NCI-H1930 (cell line): ENCODE results near the gene CRACDL.

ENCODE experiments used
- DNase-seq, 2 experiments: peaks; one replicate each; lab custom pipeline; 2025; lab: John Stamatoyannopoulos, UW

CRACDL gene

DNA sequence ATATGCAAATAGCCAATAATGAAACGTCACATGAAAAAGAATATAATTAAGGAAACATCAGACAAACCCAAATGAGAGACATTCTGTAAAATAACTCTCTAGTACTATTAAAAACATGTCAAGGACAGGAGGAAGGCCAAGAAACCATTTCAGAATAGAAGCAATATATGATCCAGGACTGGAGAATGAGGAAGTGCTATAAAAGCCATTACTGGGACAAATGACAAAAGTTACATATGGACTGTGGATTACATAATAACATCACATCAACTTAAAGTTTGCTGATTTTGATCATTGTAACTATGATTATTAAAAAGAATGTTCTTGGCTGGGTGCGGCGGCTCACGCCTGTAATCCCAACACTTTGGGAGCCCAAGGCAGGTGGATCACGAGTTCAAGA lies 81.3 kb downstream of the CRACDL start:
- DNase-seq = no peak

DNA sequence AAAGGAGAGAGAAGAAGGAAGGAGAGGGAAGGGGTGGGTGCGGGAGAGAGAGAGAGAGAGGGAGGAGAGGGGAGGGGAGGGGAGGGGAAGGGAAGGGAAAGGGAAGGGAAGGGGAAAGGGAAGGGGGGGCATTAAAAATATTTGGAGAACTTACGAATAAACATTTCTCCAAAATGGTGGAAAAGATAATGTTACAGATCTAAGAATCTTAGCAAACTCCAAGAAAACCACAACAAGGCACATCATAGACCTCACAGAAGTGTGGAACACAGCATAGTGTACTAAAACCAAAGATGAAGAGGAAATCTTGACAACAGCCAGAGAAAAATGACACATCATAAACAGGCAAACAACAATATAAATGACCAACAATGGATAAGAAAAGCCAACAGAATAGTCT lies 83.1 kb downstream of the CRACDL start:
- no peak for DNase-seq

DNA sequence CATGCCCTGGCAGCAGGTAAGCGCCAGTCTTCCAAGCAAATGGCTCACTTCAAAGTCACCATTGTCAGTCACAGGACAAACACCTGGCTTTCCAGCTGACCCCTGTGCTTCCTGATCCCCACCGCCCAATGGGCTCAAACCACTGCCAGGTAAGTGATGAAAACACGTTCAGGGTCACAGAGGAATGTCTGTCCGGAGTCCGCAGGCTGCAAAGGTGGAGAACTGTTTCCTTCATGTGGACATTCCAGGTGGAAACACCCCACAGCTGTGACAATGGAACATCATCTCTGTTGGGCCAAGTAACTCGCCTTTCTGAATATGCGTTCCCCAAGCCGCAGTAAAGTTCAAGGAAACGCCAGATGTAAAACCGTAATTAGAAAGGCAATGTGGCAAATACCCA lies 86.0 kb downstream of the CRACDL start:
- no peak for DNase-seq

DNA sequence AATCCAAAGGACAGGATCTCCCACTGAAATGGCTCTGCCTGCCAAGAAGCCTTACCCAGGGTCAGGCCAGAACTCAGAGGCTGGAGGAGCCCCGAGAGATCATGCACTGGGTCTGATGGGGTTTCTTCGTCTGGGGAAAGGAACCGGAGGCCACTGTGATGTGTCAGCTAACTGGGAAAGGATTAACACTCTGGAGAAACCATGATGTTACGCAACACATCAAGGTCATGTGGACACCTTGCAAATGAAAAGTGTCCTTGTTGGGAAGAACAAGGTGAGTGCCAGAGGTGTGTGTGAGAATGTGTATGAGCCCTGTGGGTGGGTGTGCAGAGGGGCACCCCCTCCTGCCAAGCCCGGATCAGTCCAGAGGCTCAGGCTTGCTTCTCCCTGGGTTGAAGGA lies 86.9 kb downstream of the CRACDL start:
- no peak for DNase-seq

DNA sequence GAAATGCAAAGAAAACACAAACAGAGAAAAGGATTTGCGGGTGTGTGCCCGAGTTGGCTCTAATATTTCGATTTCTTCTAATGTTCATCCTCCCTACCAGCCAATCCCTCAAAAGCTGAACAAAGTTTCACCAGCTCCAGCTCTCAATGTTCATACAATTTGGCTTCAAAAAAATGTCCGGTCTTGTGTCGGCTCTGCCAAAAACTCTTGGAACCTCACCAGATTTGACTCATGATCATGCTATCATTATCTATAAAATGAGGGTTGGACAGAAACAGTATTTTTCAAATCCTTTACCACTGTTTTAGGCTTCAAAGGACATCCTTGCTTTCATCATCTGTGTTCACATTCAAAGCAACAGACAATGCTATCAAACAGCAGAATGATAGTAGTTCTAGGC lies 88.2 kb downstream of the CRACDL start:
- DNase-seq = no peak

DNA sequence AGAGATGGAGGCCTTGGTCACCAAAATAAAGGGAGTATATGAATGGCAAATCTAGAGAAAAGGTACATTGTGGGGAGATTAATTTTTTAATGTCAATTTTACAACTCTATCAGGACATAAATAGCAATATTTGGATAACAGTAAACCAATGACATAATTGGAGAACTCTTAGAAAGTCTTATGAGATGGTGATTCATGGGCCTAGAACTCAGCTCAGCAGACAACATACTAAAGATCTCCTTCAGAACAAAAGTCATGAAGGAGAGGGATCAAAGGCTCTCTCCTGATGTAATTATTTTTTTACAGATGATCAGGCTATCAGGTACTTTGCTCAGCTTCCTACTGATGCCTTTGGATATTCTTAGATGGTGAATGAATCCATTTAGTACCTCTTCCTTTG lies 90.0 kb downstream of the CRACDL start:
- DNase-seq = no peak

DNA sequence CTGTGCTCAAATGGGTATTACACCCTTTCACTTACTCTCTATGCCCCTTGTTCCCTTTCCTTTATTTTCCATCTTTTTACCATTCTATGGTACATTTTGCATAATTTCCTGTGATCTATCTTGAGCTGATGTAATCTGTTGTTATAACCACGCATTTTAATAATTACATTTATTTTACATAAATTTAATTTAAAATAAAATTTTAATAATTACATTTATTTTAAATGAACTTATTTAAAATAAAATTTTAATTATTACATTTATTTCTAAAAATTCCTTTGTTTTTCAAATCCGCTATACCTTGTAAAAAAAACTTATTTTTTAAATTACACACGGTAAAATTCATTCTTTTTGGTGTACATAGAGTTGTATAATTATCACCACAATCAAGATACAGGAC lies 93.9 kb downstream of the CRACDL start:
- no peak for DNase-seq

DNA sequence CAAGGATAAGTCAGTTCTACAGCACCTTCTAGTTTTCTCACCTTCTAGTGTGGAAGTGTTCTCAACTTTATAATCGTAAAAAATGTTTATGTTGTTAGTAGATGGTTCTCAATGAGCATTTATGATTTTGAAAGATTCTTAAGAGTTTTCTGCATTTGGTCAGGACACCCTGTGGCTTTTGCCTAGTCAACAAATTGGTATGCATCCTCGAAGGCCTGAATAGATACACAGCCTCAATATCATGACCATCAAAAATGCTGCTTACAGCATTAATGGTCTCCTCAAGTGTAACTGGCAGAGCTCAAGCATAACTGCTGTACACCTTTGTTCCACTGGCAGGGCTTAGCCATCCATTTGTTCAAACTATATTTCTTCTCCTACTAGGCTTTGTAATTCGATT lies 96.7 kb downstream of the CRACDL start:
- no peak for DNase-seq

DNA sequence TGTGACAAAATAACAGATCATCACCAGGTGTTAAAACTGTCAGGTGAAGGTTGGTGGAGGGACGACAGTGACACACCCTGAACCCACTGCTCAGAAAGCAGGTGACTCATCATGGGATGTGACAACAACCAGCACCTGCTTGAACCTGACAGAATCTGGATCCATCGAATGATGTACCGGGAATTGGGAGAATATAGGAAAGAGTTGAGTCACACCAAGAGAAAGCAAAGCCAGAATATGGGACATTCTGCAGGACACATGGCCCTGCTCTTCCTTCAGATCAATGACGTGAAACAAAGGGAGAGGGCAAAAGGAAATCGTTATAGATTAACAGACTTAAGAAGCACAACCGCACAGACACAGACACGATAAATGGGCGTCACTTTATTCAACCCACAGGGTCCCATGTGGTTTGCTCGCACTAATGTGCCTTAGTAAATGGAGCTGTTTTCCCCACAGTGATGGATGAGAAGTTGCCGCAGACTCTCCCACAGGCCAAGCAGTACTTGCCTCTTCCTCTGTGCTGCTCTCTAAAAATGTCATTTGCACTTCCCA lies 100.1 kb downstream of the CRACDL start:
- no peak for DNase-seq

DNA sequence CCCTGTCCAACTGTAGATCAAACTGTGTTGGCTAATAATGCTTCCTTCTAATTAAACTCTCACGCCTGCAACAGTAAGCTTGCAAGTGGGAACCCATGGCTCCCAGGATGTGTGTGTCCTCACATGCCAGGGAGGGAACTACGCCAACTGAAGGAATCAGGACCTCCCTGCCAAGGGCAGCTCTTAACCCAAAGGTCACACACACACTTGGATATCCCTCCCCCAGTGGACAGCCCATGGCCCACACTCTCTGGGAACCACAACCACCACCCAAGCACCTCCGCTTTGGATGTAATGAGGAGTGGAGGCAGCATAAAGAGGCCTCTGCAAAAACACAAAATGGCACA lies 102.1 kb downstream of the CRACDL start:
- no peak for DNase-seq

DNA sequence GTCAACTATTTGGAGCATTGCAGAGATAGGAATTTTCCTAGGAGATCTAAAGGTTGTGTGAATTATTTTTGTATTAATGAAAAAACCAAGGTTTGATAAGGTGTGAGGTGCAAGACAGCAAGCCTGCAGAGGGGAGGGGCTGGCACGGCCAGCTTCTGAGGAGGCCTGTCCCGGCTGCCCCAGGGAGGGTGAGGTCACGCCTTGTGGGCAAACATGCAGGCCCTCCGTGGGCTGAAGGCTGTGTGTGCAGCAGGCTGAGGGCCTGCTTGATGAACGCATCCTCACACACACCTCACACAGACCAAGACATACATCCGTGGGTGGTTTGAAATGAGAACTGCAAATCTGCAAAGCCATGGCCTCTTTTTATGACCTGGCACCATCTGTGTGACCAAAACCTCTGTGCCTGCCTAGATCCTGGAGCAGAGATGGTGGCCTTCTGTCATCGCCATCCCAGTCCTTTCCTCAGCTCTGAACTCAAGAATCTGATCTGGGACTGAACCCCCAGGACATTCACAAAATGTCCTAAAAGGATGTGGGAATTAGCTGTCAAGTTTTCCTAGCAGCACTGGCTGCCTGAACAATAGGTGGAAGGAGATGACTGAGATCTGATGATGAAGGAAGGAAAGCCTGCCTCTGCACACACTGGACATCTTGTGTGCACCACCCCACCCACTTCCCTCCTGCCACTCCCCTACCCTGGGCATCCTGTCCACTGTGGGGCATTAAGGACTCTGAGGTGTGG lies 102.7 kb downstream of the CRACDL start:
- DNase-seq = no peak

DNA sequence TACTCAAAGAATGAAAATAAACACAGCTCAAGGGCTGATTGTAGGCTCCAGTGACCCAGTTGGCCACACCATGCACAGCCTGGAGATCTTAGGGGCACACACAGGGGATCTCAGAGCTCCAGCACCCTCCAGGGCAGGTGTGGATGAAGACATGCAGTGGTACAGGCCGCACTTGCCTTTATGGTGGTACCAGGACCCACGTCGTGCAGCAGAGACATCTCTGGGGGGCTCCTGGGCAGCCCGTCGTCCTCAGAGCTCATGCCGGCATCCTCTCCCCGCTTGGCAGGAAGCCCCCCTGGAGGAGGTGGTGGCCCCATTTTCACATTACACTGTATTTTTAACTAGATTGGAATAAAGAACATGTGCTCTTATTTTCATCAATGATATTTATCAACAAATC lies 103.9 kb downstream of the CRACDL start:
- no peak for DNase-seq

DNA sequence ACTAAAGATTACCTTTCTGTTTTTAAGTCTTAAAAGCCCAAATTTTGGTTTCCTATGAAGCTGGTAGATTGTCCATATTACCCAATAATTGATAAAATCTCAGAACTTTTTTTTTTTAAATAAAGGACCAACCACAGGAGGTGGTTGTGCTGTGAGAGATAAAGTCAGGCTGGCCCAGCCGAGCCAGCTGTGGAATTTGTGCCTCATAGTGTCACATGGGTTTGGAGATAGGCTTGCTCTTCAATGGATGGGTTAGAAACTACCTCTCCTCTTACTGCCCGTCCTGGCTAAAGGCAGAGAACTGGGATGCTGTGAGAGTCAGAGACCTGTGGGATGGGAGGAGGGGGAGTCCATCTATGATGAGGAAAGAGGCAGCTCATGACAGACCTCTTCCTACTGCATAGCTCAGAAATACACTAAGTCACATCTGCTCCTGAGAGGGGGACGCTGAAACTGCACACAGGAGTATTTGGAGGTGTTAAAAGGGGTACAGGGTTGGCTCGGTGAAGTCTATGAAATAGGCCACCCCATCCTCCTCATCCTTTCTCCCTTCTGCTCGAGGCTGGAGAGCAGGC lies 105.4 kb downstream of the CRACDL start:
- DNase-seq = no peak

DNA sequence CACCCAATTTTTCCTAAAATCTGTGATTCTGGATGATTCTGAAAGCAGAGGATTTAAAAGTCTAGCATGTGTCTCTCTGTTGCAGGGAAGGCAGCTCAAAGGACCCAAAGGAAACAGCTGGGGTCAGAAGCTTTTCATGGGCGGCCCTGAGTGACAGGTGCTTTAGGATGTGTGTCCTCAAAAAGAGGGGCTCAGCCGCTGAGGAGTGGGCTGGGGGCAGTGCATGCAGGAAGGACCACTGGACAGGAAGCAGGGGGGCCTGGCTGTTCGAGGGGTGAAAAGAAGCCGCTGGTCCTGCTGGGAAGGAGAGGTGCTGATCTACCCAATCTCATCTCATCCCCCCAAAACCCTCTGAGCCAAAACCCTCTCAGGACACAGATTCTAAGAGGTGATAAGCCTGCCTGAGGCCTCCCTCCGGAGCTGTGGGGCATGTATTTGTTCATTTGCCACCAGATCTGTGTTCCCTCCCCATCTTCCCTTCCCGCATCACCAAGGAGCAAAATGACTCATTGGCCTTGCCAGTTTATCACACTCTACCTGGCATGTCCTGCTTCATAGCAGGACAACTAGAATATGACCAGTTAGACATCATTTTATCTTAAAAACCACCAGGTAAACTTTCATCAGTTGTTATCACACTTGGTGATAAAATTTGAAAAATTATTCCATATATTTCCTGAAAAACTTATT lies 106.3 kb downstream of the CRACDL start:
- no peak for DNase-seq

DNA sequence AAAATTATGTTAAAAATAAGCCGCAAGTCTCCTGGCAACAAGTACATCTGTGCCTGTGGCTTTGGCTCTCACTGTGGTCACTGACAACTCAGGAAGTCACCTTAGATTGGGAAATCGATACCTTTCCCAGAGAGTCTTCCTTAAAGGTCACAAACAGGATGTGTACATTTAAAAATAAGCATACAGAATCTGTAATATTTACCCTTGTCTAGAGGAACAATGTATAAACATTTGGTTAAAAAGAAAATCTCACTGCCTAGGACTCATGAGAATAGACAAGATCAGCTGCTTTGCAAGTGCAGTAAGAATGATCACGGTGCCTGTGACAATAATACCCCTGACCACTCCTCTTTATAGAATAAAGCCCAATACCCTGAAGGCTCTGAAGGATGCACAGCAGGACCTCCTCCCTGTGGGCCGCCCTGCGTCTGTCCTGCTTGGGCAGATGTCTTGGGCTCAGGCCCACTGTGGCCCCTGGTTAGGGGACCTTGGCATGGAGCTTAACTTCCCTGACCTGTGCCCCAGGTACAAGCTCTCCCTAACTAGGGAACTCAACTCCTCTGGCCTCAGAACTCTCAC lies 107.1 kb downstream of the CRACDL start:
- no peak for DNase-seq

DNA sequence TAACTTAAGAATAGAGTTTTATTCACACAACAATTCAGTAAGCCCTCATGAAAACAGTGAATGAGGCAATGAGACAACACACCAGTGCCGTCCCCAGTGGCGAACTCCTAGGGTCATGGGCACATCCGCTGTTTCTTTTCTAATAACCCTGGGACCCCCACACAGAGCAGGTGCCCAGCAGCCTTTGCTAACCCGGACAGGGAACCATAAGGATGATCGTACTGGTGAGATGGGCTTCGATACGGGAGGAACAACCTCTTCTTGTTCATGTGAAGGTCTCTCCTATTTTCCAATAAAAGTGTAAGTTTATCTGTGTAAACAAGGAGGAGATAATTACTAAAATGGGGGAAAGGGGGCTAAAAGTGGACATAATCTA lies 107.7 kb downstream of the CRACDL start:
- no peak for DNase-seq

DNA sequence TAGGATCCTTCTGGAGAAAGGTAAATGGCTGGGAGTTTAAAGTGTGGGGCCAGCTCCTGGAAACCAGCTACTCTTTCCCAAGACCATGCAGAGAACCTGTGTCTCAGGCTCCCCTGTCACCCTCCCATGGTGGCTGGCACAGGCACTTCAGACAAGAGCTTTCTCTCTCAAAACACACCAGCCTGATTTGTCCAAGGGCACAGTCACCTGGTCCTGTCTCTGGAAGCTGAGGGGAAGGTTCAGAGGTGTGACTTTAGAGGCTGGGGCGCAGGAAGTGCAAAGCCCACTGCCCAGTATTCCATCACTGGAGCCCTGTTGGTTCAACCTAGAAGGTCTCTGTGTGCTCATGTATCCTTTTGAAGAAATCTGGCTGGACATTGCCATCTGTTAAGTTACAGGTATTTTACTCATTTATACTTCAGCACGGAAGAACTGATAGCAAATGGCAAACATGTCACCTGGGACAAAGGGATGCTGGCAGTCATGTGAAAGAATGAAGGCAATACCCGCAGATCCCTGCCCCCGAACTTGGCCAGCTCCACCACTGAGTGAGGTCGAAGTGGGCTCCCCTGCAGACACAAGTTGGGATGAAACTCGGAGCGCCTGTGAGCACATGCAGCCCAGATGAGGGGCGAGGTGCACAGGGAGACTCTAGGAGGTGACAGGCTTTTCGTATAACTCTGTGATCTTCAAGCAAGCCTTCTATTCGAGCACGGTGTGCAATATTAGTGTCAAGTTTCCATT lies 108.2 kb downstream of the CRACDL start:
- DNase-seq = no peak

DNA sequence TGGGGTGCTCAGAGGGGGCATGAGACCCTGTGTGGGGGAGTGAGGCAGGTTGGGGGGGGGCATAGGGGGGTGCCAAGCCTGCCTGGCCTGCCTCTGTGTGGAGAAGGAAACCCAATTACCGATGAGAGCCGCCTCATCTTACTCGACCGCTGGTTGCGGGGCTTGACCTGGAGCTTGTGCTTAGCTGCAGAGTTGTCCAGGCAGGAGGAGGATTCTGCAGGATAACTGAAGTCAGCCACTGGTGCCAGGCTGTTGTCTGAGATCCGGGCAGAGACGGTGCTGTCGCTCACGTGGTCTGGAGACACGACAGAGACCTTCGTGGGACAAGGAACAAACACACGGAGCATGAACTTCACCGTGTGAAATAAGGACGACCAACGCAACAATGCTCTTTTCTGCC lies 109.2 kb downstream of the CRACDL start:
- DNase-seq = no peak

DNA sequence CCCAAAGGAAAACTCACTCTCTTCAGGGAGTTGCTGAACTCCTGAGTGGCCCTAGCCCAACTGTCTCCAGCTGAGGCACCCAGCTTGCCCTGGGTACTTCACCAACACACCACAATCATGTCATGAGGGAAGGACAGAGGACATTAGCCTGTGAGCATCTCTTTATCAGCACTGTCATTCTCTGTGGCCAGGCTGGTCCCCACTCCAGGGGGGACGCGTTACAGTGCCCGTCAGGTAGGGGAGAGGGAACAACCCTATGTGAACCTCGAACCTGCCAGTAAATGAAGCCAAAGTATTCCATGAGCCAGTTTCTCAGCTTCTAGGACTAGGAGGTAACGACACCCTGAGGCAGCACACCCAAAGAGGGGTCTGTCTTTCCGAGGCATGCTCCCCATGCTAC lies 110.2 kb downstream of the CRACDL start:
- no peak for DNase-seq

DNA sequence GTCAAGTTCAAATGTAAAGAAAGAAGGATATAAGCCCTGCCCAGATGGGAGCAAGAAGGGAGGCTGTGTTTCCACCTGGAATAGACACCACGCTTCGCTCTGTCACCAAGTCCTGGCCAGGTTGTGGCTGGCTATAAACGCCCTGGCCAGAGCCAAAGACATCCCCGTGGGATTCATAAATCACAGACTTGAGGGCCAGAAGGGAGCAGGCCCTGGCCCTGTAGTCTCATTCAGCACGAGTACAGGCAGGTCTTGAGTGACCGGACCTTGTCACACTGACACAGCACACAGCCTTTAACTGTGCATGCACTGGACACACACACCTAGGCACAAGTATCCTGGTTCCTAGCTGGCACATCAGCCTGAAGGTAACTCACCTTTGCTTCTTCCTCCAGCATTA lies 110.6 kb downstream of the CRACDL start:
- no peak for DNase-seq

DNA sequence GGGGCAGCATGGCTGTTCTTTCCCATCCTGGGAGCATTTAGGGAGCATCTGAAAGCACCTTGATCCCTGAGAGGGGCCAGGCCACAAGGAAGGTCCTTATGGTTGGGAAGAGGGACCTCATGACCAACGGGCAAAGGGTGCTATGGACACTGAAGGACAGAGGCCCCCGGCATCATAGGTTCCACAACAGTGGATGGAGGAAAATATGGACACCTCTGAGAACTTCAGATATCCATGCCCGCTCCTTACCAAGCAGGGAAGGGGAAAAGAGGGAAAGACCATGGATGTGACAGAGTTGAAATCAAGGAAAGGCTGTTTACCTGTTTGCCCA lies 111.0 kb downstream of the CRACDL start:
- no peak for DNase-seq

DNA sequence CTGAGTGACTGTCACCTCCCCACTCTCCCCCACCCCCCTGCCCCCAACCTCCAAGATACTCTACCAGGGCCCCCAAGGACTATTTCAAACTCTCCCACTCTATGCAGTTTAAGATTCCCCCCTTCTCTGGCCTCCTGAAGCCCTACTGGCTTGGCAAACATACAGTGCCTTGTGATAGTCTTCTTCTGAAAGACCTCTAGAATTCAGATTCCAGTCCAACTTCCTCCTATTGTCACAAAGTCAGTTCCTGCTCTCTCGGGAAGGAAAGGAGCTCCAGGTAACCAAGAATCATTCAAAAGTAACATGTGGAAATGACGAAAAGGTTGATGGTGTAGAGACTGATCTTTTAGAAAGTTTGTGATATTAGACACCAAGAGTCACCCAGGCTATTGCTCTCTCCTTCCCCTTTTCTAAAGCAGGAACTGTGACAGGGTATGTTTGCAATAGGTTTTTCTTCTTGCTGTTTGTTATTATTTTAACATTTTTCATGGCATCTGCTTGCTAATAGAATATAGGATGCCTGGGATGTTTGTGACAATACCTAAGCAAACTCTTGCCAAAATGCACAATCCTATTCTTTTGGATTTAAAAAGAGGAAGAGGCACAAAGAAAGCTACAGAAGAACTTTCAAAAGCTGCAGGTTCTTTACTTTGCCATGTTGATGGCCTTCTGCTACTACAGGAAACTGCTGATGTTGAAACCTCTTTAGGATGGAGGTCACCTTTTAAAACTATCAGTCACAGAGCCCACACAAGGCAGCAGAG lies 111.6 kb downstream of the CRACDL start:
- no peak for DNase-seq
